ENCODE data around the gene C1orf74.
A peak's percentile ranks its signal among the peaks of the same experiment; 100 is the strongest.

C1orf74 gene

GRCh38 chr1:209827384-209828262 is 43.3 kb upstream of the C1orf74 start, which contains the start of gene UTP25:
UTP25 (plus strand) TSS chr1:209827972; CDS start chr1:209828064, 92 bp downstream.
- peak; percentile 95 for TF ChIP-seq USF1 (IDR thresholded peaks at IDR 0.05)
- peak; percentile 68 for TF ChIP-seq TCF12 (IDR thresholded peaks at IDR 0.05; ENCODE audit: low read depth)
- TF ChIP-seq NFIC (IDR thresholded peaks at IDR 0.05), result peak; percentile 64
- TF ChIP-seq EP300 (IDR thresholded peaks at IDR 0.05; ENCODE audit: borderline replicate concordance), result peak; percentile 21; the same call in 1 of the 2 replicates
- TF ChIP-seq CEBPB (IDR thresholded peaks at IDR 0.05), result no peak; the same call in 1 of the 2 replicates
- TF ChIP-seq ZBTB7A (IDR thresholded peaks at IDR 0.05; ENCODE audit: low read depth), result no peak
- peak; percentile 87 for TF ChIP-seq TAF1 (IDR thresholded peaks at IDR 0.05; ENCODE audit: low read depth)
- 0 out of 2 replicates have a peak, but pooled peaks have one; percentile 16 for TF ChIP-seq REST (IDR thresholded peaks at IDR 0.05; ENCODE audit: low read depth)
- peak; percentile 11; the same call in 1 of the 2 replicates for TF ChIP-seq EGR1 (IDR thresholded peaks at IDR 0.05)
- peak; percentile 100 for TF ChIP-seq MAX (IDR thresholded peaks at IDR 0.05)
- TF ChIP-seq FOXM1 (IDR thresholded peaks at IDR 0.05; ENCODE audit: borderline replicate concordance, low read depth), result no peak
- no peak; the same call in 1 of the 2 replicates for TF ChIP-seq RAD21 (IDR thresholded peaks at IDR 0.05; ENCODE audit: low read depth)
- peak; percentile 55 for TF ChIP-seq TEAD4 (IDR thresholded peaks at IDR 0.05)
- TF ChIP-seq YY1 (IDR thresholded peaks at IDR 0.05; ENCODE audit: low read depth), result peak; percentile 64; the same call in 1 of the 2 replicates
- TF ChIP-seq CREB1 (IDR thresholded peaks at IDR 0.05; ENCODE audit: low read depth), result 0 out of 2 replicates have a peak, but pooled peaks have one; percentile 60

- TF ChIP-seq NFIC (IDR thresholded peaks at IDR 0.05), result no peak
- TF ChIP-seq EGR1 (IDR thresholded peaks at IDR 0.05), result no peak
- no peak for TF ChIP-seq EP300 (IDR thresholded peaks at IDR 0.05; ENCODE audit: borderline replicate concordance)
- no peak for TF ChIP-seq REST (IDR thresholded peaks at IDR 0.05; ENCODE audit: low read depth)
- no peak for TF ChIP-seq RAD21 (IDR thresholded peaks at IDR 0.05; ENCODE audit: low read depth)
- TF ChIP-seq MAX (IDR thresholded peaks at IDR 0.05), result no peak
- no peak for TF ChIP-seq FOXM1 (IDR thresholded peaks at IDR 0.05; ENCODE audit: borderline replicate concordance, low read depth)
- no peak for TF ChIP-seq TCF12 (IDR thresholded peaks at IDR 0.05; ENCODE audit: low read depth)
- no peak for TF ChIP-seq TEAD4 (IDR thresholded peaks at IDR 0.05)
- no peak for TF ChIP-seq USF1 (IDR thresholded peaks at IDR 0.05)
- no peak for TF ChIP-seq ZBTB7A (IDR thresholded peaks at IDR 0.05; ENCODE audit: low read depth)
- no peak for TF ChIP-seq YY1 (IDR thresholded peaks at IDR 0.05; ENCODE audit: low read depth)
- TF ChIP-seq TAF1 (IDR thresholded peaks at IDR 0.05; ENCODE audit: low read depth), result no peak
- no peak for TF ChIP-seq CEBPB (IDR thresholded peaks at IDR 0.05)
Measured at GRCh38 chr1:209825591-209826434, 41.5 kb upstream of the C1orf74 start.

- TF ChIP-seq EGR1 (IDR thresholded peaks at IDR 0.05) (no peak), RAD21 (IDR thresholded peaks at IDR 0.05; ENCODE audit: low read depth) (peak; percentile 14; the same call in 1 of the 2 replicates)
Measured at GRCh38 chr1:209823143-209824041, 39.0 kb upstream of the C1orf74 start.

- TF ChIP-seq EP300 (IDR thresholded peaks at IDR 0.05; ENCODE audit: borderline replicate concordance) (no peak), CREB1 (IDR thresholded peaks at IDR 0.05; ENCODE audit: low read depth) (no peak), ZBTB7A (IDR thresholded peaks at IDR 0.05; ENCODE audit: low read depth) (no peak), RAD21 (IDR thresholded peaks at IDR 0.05; ENCODE audit: low read depth) (no peak), NFIC (IDR thresholded peaks at IDR 0.05) (no peak), EGR1 (IDR thresholded peaks at IDR 0.05) (no peak), TAF1 (IDR thresholded peaks at IDR 0.05; ENCODE audit: low read depth) (no peak), CEBPB (IDR thresholded peaks at IDR 0.05) (no peak), MAX (IDR thresholded peaks at IDR 0.05) (no peak), USF1 (IDR thresholded peaks at IDR 0.05) (no peak), REST (IDR thresholded peaks at IDR 0.05; ENCODE audit: low read depth) (no peak), TCF12 (IDR thresholded peaks at IDR 0.05; ENCODE audit: low read depth) (no peak), TEAD4 (IDR thresholded peaks at IDR 0.05) (no peak), YY1 (IDR thresholded peaks at IDR 0.05; ENCODE audit: low read depth) (no peak), FOXM1 (IDR thresholded peaks at IDR 0.05; ENCODE audit: borderline replicate concordance, low read depth) (no peak)
Measured at GRCh38 chr1:209822706-209823105, 38.3 kb upstream of the C1orf74 start.
